Thyroid gland (tissue), 4 donors: ENCODE results near the gene ASF1B. TPM values are rescaled to one million over a fixed set of nuclear protein-coding genes. Genes with fewer than 3 reads are reported as not detected.
"Not testable (repeated sequence)": the region's sequence is repeated elsewhere in the genome, so short reads cannot be mapped to it uniquely, and the experiment has no call there.

Experiments
- DNase-seq, 2 donors: peaks; one replicate each; pipeline ENCODE4 v3.0.0-alpha.2; 2019
- H3K27ac ChIP-seq, 3 donors: fragments of 200-600 bp; sonication (generic); 1 replicate in 2 of 3; 2 replicates in 1 of 3; pipeline ENCODE4 v1.5.1; 2016 to 2019; ENCODE audit warnings: mild to moderate bottlenecking in 1 of 3, moderate library complexity in 1 of 3
- H3K27me3 ChIP-seq: fragments of 200-600 bp; sonication (generic); one replicate; pipeline ENCODE4 v1.5.1; 2019
- H3K36me3 ChIP-seq, 2 donors: fragments of 200-600 bp; sonication (generic); one replicate each; pipeline ENCODE4 v1.5.1; 2016 to 2019
- H3K4me1 ChIP-seq, 2 donors: fragments of 200-600 bp; sonication (generic); one replicate each; pipeline ENCODE4 v1.5.1; 2017 to 2019
- H3K4me3 ChIP-seq, 3 donors: fragments of 200-600 bp; sonication (generic); replicated peaks in 1 of 3; 1 replicate in 2 of 3; 2 replicates in 1 of 3; pipeline ENCODE4 v1.5.1; 2016; ENCODE audit warnings: mild to moderate bottlenecking in 1 of 3
- H3K9me3 ChIP-seq: fragments of 200-600 bp; sonication (generic); one replicate; pipeline ENCODE4 v1.5.1; 2017
- POLR2A ChIP-seq, 2 donors: fragments of 450-650 bp; IDR thresholded peaks; one replicate each; pipeline ENCODE4 v1.6.1; 2017; ENCODE audit warnings: antibody characterized with exemption in 2 of 2, mild to moderate bottlenecking in 2 of 2, moderate library complexity in 1 of 2
- WGBS, 2 donors: methylation state at CpG; one replicate each; pipeline ENCODE4 v1.1.5; 2017; 5-methylcytosine and 5-hydroxymethylcytosine counted together
- intact Hi-C: fragments of 100-400 bp; cut with DNase I; formaldehyde crosslinking; loops from one replicate; pipeline ENCODE4 v1.15.1; 2023
- total RNA-seq, 4 donors: library from RNA; depleted of rRNA; stranded (reverse); fragments of >200 nt; gene quantifications; one replicate each; pipeline ENCODE4 v1.2.3, GENCODE V29; 2016
- TF ChIP-seq, protein P1 (sequence below), 6 experiments: fragments of 200-600 bp in 3 of 6; fragments of 450-650 bp in 3 of 6; sonication (generic) in 3 of 6; IDR thresholded peaks; one replicate each; pipeline ENCODE4 v1.5.1; 2016 to 2019; ENCODE audit warnings: antibody characterized with exemption in 6 of 6, mild to moderate bottlenecking in 2 of 6, inconsistent platforms in 1 of 6, moderate library complexity in 1 of 6

Gene ASF1B
- total RNA-seq, 4 donors from 2014 or later: 0.54 to 2.6 (median 0.95) TPM

DNA sequence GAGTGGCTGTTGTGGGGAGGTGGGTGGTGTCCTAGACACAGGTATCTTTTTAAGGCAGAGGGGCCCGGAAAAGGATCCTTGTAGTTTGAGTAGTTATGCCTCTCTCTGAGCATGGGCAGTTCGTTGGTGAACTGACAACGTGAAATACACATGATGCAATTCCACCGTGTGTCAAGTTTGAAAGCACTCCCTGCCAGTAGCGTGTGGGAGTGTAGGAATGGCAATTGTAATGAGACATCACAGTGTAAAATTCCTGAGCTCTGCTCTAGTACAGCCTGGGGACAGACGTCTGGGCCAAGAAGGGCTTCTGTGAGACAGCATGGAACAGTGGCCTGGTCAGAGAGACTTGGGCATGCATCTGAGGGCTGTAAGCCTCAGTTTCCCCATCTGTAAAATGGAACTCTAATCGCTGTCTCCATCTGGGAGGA lies 10.4 kb upstream of the ASF1B start:
- intact Hi-C loops: loop anchor here (5.0 kb wide), 1 partner anchor 200 kb away; no protein-coding TSS in a partner anchor

DNA sequence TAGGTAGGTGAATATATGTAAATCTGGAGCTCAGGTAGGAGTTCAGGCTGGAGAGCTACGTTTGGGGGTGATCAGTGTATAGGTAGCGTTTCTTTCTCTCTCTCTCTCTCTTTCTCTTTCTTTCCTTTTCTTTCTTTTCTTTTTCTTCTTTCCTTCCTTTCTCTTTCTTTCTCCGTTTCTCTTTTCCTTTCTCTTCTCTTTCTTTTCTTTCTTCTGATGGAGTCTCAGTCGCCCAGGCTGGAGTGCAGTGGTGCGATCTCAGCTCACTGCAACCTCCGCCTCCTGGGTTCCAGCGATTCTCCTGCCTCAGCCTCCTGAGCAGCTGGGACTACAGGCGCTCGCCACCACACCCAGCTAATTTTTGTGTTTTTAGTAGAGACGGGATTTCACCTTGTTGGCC lies 9.8 kb upstream of the ASF1B start:
- peaks cover 12 to 27% of the 10 kb centered on the region in 2 donors for H3K4me1 ChIP-seq
- H3K9me3 ChIP-seq, DNase-seq, H3K27me3 ChIP-seq, H3K36me3 ChIP-seq, H3K27ac ChIP-seq, H3K4me3 ChIP-seq: not testable (repeated sequence)
- intact Hi-C loops: loop anchor here (5.0 kb wide), 1 partner anchor 201 kb away; no protein-coding TSS in a partner anchor
- WGBS, 2 donors: 89 to 92% methylated on average over 10 of the region's 10 CpGs

More for the DNA sequence above, 10.4 kb upstream of the ASF1B start:
- no peak for DNase-seq
- TF ChIP-seq, protein P1, sequence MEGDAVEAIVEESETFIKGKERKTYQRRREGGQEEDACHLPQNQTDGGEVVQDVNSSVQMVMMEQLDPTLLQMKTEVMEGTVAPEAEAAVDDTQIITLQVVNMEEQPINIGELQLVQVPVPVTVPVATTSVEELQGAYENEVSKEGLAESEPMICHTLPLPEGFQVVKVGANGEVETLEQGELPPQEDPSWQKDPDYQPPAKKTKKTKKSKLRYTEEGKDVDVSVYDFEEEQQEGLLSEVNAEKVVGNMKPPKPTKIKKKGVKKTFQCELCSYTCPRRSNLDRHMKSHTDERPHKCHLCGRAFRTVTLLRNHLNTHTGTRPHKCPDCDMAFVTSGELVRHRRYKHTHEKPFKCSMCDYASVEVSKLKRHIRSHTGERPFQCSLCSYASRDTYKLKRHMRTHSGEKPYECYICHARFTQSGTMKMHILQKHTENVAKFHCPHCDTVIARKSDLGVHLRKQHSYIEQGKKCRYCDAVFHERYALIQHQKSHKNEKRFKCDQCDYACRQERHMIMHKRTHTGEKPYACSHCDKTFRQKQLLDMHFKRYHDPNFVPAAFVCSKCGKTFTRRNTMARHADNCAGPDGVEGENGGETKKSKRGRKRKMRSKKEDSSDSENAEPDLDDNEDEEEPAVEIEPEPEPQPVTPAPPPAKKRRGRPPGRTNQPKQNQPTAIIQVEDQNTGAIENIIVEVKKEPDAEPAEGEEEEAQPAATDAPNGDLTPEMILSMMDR (IDR thresholded peaks at IDR 0.05): no peak
- TF ChIP-seq POLR2A (IDR thresholded peaks at IDR 0.05): no peak
- H3K4me1 ChIP-seq: peaks cover 12 to 27% of the 10 kb centered on the region in 2 donors
- H3K27ac ChIP-seq: no peak overlapping the region
- 57% methylated on average over 7 of the region's 7 CpGs for WGBS, 2 donors
- no peaks in the 10 kb centered on the region for H3K36me3 ChIP-seq
- no peak overlapping the region for H3K4me3 ChIP-seq
- no peaks in the 10 kb centered on the region for H3K27me3 ChIP-seq
- no peaks in the 10 kb centered on the region for H3K9me3 ChIP-seq

DNA sequence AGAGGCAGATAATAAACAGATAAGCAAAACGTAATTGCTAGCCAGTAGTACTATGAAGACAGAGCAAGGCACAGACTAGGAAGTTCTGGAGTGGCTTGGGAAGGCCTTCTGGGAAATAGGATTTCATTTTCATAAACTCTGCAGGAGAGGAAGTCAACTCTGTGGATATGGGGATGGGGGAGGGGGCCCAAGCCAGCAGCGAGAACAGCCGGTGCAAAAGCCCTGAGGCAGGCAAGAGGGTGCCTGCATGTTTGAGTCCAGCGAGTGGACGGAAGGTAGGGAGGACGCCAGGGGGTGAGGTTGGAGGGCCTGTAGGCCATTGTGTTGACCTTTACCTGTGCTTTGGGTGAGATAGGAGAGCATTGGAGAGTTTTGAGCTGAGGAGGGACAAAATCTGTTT lies 9.0 kb upstream of the ASF1B start:
- intact Hi-C loops: loop anchor here (5.0 kb wide), 1 partner anchor 202 kb away; no protein-coding TSS in a partner anchor
- DNase-seq: no peak
- no peak overlapping the region for H3K27ac ChIP-seq
- no peak overlapping the region for H3K4me3 ChIP-seq
- no peaks in the 10 kb centered on the region for H3K36me3 ChIP-seq
- peaks cover 12 to 23% of the 10 kb centered on the region in 2 donors for H3K4me1 ChIP-seq
- WGBS, 2 donors: 87 to 89% methylated on average over 6 of the region's 6 CpGs
- H3K9me3 ChIP-seq: no peaks in the 10 kb centered on the region
- H3K27me3 ChIP-seq: no peaks in the 10 kb centered on the region
- no peak for TF ChIP-seq POLR2A (IDR thresholded peaks at IDR 0.05)
- TF ChIP-seq, protein P1 (IDR thresholded peaks at IDR 0.05): no peak

DNA sequence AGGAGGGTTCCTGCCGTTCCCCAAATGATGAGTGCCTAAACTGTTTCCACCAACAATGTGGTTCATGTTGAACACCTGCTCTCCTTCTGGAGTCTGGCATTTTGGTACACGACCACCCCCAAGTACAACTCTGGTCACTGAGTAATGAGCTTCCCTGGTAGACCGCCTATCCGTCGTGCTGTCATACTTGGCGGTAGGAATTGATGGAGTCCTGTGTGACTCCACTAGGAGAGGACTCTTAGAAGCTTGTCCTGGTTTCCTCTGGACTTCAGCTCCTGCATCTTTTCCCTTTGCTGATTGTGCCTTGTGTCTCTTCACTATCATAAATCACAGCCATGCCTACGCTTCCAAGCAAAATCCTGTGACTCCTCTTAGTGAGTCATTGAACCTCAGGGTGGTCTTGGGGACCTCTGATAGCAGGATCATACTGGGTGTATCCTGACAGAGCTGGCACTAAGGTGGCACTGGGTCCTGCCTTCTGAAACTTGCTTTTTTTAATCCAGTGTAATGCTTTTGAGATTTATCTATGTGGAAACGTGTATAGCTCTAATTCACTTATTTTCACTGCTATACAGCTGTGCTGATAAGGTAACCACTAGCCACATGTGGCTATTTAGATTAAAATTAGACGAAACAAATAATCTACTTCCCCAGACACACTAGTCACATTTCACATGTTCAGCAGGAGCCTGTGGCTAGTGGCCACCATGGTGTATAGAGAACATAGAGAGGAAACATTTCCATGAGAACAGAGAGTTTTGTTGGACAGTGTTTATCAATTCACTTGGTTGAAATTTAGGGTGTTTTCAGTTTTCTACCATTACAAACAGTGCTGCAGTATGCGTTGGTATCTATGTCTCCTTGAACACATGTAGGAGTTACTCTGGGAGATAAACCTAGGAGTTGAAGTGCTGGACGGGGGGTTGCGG lies 6.1 kb upstream of the ASF1B start:
- Histone ChIP-seq H3K9me3 (no peaks in the 10 kb centered on the region), H3K27me3 (no peaks in the 10 kb centered on the region), H3K27ac (no peak overlapping the region), H3K36me3 (no peaks in the 10 kb centered on the region), H3K4me3 (no peak overlapping the region), H3K4me1 (peaks cover 18 to 19% of the 10 kb centered on the region in 2 donors)
- TF ChIP-seq, protein P1 (IDR thresholded peaks at IDR 0.05): no peak
- WGBS, 2 donors: 93 to 94% methylated on average over 12 of the region's 12 CpGs
- intact Hi-C loops: no loop called here
- no peak for DNase-seq

DNA sequence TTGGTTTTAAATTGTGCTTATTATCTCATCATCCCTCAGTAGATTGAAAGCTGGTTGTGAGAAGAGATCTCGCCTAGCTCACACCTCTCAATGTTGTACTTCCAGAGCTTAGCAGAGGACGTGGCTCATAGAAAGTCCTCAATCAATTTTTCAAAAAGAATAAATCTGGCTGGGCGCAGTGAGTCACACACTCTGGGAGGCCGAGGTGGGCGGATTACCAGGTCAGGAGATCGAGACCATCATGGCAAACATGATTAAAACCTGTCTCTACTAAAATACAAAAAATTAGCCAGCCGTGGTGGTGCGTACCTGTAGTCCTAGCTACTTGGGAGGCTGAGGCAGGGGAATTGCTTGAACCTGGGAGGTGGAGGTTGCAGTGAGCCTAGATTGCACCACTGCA lies 4.7 kb upstream of the ASF1B start:
- 97% methylated on average over 8 of the region's 8 CpGs for WGBS, 2 donors
- DNase-seq: no peak
- TF ChIP-seq, protein P1 (IDR thresholded peaks at IDR 0.05): no peak
- no peak for TF ChIP-seq POLR2A (IDR thresholded peaks at IDR 0.05)
- Histone ChIP-seq H3K9me3 (no peaks in the 10 kb centered on the region), H3K27ac (no peak overlapping the region), H3K36me3 (no peaks in the 10 kb centered on the region), H3K4me3 (no peak overlapping the region), H3K27me3 (no peaks in the 10 kb centered on the region), H3K4me1 (peaks cover 23 to 24% of the 10 kb centered on the region in 2 donors)
- intact Hi-C loops: no loop called here
